CD4-positive, alpha-beta T cell treated with Interleukin-6 at 100 ng/mL for 8 hours (primary cell): ENCODE results near the gene TEKT5.

Experiments used
- DNase-seq: peaks from one replicate; pipeline ENCODE4 v3.0.0-alpha.2; 2020; ENCODE audit warnings: mixed read lengths, low spot score

TEKT5 gene

DNA sequence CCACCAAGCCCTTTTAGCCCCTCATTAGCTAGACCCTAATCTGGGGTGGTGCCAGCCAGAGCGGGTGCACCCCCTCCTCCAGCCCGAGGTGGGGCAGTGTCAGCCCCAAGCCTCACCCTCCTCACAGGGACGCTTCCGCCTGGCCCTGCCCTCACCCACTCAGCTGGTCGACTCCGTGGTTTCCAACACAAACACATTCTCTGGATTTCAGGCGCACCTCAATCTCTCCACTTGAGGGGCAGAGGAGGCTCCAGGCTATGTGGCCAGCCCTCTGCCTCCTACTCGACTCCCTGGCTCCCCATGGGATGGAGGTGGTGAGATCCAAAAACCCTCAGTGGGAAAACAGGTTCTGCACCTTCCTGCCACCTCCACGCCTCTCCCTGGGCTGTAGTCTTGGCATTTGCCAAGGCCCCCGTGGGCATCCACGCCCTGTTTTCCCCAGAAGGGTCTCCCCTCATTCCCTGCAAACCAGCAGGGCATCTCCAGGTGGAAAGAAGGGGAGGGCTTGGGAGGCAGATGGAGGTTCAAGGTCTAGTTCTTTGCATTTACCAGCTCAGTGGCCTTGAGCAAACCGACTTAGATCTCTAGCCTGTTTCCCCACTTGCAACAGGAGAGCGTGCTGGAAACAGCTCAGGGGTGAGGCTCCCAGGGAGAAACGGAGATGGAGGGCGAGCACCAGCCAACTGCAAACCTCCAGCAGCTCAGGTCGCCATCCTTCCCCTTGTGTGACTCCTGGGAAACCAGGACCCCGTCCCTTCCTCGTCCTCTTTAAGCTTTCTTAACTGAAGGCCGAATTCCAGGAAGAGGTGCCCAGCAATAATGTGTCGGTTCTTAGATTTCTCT is 116.0 kb downstream of the TEKT5 start:
- DNase-seq: no peak
